Pulmonary artery endothelial cell (primary cell): Measurements from ENCODE around the gene CBX8. TPM values are rescaled to one million over a fixed set of nuclear protein-coding genes. Genes with fewer than 3 reads are reported as not detected.

Experiments
- DNase-seq: peaks from one replicate; pipeline ENCODE4 v3.0.0-alpha.2; 2011; ENCODE audit warnings: low read depth, low spot score
- total RNA-seq: library from RNA; depleted of rRNA; stranded (reverse); fragments of >200 nt; gene quantifications from 2 replicates; pipeline ENCODE4 v1.2.3, GENCODE V29; 2014

Gene CBX8
- total RNA-seq, 1 donor from 2014 or later, result 1.4 TPM

DNA sequence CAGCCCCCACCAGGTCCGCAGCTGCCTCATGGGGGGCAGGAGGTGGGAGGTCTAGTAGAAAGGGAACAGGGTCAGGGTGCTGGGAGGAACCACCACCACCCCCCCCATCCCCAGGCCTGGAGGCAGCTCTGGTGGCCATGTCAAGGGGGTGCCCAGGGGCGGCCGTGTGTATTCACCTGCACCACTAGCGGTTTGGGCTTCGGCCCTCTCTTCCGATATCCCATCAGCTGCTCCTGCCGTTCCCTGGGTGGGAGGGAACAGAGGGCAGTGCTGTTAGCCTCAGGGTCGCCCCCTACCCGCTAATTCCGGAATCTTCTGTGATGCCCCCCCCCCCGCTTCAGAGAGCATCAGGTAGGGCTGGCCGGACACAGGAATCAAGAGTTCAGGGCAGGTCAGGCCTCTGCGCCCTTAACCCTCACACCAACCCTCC is 38.6 kb upstream of the CBX8 start:
- no peak for DNase-seq

- no peak for DNase-seq
Observed at GRCh38 chr17:79834565-79835469, 37.9 kb upstream of the CBX8 start.

- DNase-seq, result no peak
Observed at GRCh38 chr17:79833744-79834564, 37.1 kb upstream of the CBX8 start.

DNA sequence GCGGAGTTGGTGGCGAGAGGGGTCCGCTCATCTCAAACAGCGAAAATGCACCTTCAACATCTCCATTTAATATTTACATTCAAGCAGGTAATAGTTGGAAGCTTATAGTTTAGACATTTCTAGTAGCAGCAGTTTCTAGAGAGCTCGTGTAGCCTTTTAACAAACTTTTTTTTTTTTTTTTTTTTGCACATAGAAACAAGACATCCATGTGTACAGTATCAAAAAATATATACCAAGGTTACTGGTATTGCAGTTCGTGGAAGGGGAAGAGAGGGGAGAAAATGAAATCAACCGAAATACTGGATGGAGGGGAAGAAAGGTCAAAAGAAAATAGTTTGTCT is 36.2 kb upstream of the CBX8 start:
- no peak for DNase-seq

- no peak for DNase-seq
Observed at GRCh38 chr17:79832218-79833109, 35.6 kb upstream of the CBX8 start.

GRCh38 chr17:79831265-79832217 is 34.7 kb upstream of the CBX8 start:
- no peak for DNase-seq

DNA sequence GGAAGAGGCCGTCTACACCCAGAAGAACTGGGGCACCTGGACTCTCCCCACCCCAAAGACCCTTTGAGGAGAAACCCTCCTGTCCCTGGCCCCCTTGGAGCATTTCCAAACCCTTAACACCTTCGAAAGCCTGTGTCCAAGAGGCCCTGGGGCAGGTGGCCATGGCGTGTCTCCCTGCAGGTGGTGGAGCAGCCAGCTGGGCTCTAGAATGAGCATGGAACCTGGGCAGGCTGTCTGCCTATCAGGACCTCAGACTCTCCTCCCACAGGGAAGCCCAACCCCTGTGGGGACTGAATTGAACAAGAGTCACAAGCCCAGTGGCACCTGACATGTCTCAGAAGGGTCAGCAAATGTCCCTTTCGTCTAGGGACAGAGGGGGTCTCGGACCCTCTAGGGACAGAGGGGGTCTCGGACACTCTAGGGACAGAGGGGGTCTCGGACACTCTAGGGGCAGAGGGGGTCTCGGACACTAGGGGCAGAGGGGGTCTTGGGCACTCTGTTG is 33.9 kb upstream of the CBX8 start:
- DNase-seq, result no peak

- no peak for DNase-seq
Observed at GRCh38 chr17:79830303-79830702, 33.4 kb upstream of the CBX8 start.

GRCh38 chr17:79829457-79829856 is 32.6 kb upstream of the CBX8 start:
- DNase-seq, result no peak

DNA sequence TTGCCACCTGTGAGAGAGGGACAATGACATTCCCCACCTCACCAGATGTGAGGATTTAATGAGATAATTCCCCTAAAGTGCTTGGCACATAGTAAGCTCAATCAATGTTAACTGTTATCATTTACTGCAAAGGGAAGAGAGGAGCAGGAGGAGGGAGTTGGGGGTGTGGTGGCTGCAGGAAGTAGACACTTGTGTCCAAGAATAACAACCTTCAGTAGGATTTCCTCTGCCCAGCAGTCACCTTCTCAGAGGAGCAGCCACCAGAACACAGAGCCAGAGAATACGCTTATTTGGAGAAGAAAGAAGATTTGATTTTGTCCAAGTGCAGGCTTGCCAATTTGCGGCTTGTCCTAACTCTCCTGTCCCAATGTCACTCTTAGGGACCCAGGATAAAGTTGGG is 32.1 kb upstream of the CBX8 start:
- DNase-seq, result no peak

DNA sequence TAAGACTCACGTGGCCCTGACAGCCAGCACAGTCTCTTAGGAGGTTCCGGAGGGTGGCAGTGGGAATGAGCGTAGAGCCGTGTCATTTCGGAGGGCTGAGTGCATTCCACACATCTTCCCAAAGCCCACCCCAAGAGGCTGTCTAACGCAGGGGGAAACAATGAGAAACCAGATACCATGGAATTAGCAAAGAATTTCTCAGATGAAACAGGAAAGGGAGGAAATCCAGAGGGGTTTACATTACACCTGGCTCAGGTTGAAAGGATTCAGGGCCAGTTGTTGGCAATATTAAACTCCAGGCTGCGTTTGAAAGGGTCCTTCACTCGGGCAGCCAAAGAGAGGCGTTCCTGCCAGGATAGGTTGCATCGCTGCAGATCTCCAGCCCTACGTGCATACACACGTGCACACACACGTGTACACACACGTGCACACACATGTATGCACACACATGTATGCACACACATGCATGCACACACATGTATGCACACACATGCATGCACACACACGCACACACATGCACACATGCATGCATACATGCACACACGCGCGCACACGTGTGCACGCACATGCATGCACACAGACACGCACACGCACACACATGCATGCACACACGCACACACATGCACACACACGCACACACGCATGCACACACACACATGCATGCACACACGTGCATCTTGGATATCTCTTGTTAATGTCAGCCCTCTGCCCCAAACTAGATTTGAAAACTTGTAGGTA is 30.1 kb upstream of the CBX8 start:
- no peak for DNase-seq

- DNase-seq, result no peak
Observed at GRCh38 chr17:79826204-79826680, 29.4 kb upstream of the CBX8 start.

DNA sequence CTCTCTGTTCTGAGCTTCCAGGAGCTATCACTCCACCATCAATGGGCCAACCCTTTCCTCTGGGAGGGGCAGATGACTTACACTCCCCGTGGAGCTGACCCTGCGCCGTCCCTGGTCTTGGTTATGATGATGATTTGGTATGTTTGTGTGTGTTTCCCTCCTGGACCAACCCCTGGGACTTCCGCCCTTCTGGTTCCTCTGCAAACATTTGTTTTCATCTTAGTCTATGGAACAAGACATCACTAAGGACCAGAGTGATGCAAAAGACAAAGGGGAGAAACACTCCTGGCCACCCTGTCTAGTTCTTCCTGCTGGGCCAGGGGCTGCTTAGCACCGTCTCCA is 28.7 kb upstream of the CBX8 start:
- no peak for DNase-seq

- DNase-seq, result no peak
Observed at GRCh38 chr17:79824893-79825579, 28.2 kb upstream of the CBX8 start.

GRCh38 chr17:79824234-79824633 is 27.4 kb upstream of the CBX8 start:
- DNase-seq, result no peak

GRCh38 chr17:79822583-79823124 is 25.8 kb upstream of the CBX8 start:
- no peak for DNase-seq

DNA sequence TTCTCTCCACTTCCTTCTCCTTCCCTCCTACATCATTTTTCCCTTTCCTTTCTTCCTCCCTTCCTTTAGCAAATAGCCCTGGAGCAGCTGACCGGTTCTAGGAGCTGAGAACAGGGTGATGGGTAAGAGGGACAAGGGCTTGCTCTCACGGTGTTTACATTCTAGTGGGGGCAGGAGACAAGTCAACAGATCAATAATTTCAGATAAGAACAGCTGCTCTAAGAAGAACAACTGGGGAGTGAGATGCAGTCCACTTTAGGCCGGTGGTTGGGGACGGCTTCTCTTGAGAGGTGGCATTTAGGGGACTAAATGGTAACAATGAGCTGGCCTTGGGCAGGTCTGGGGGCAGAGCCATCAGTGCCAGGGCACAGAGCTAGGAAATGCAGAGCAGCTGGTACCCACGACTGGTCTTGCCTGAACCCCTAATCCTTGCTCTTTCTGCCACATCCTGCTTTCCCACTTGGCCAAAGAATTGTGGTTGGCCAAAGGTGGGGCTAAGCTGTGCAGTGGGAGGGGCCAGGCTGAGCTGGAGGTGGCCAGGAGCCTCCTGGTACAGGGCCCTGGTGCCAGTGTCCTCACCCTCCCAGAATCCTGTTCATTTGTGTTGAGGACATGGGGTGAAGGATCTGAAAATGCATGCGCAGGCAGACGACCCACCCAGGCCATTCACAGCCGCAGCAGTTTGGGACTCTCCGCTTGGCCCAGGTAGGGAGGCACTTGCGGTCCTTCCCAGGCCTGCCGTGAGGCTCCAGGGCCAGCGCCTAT is 24.6 kb upstream of the CBX8 start:
- DNase-seq, result no peak

- DNase-seq, result no peak
Observed at GRCh38 chr17:79820959-79821330, 24.1 kb upstream of the CBX8 start.
